Endometrial microvascular endothelial cells (primary cell): ENCODE measurements around the gene DHRSX. TPM values are rescaled to one million over a fixed set of nuclear protein-coding genes. Genes with fewer than 3 reads are reported as not detected.

ENCODE experiments used
- total RNA-seq: library from RNA; depleted of rRNA; stranded (reverse); fragments of >200 nt; gene quantifications from one replicate; pipeline ENCODE4 v1.2.3, GENCODE V29; 2015; ENCODE audit errors: inconsistent ontology term

Gene DHRSX
- total RNA-seq, 1 donor from 2014 or later, result 13.8 TPM

Other genes with a start within 250 kb of the DHRSX start
- 46.9 TPM for gene ZBED1, start within 50 bp of the DHRSX start, total RNA-seq
- 443 TPM for gene CD99, start 190.3 kb upstream of the DHRSX start, total RNA-seq